Right lung (tissue), 5 donors: ENCODE measurements around the gene DNAJC15. TPM values are rescaled to one million over a fixed set of nuclear protein-coding genes. Genes with fewer than 3 reads are reported as not detected.
"Not testable (repeated sequence)": the region's sequence is repeated elsewhere in the genome, so short reads cannot be mapped to it uniquely, and the experiment has no call there.

Source experiments
- DNase-seq, 2 donors: peaks; one replicate each; pipeline ENCODE4 v3.0.0-alpha.2; 2013
- polyA plus RNA-seq, 5 donors: library from polyadenylated mRNA; unstranded; fragments of 120-200 nt; gene quantifications; one replicate each; pipeline versions ENCODE4 v1.2.1 to v1.2.3, GENCODE V29; 2013; ENCODE audit warnings: inconsistent platforms in 1 of 5, low replicate concordance in 1 of 5; ENCODE audit not compliant: insufficient read length in 5 of 5, insufficient read depth in 1 of 5

The DNAJC15 gene
- polyA plus RNA-seq, 5 donors = 14.1 to 29.9 (median 23.1) TPM

- no peak for DNase-seq
Observed at GRCh38 chr13:43002021-43002420, 21.4 kb upstream of the DNAJC15 start.

- DNase-seq = no peak
Observed at GRCh38 chr13:43003010-43003409, 20.4 kb upstream of the DNAJC15 start.

GRCh38 chr13:43003729-43004128 lies 19.7 kb upstream of the DNAJC15 start:
- no peak for DNase-seq

- no peak for DNase-seq
Observed at GRCh38 chr13:43005460-43006236, 17.7 kb upstream of the DNAJC15 start.

GRCh38 chr13:43006893-43007631 lies 16.3 kb upstream of the DNAJC15 start:
- DNase-seq = no peak

- no peak for DNase-seq
Observed at GRCh38 chr13:43008596-43008995, 14.8 kb upstream of the DNAJC15 start.

GRCh38 chr13:43009506-43009905 lies 13.9 kb upstream of the DNAJC15 start:
- no peak for DNase-seq

GRCh38 chr13:43014162-43014561 lies 9.2 kb upstream of the DNAJC15 start:
- DNase-seq = no peak

- no peak for DNase-seq
Observed at GRCh38 chr13:43016226-43016625, 7.2 kb upstream of the DNAJC15 start.

- no peak for DNase-seq
Observed at GRCh38 chr13:43019811-43020210, 3.6 kb upstream of the DNAJC15 start.

- DNase-seq = no peak
Observed at GRCh38 chr13:43020794-43021193, 2.6 kb upstream of the DNAJC15 start.

- DNase-seq = no peak
Observed at GRCh38 chr13:43021926-43022670, 1.3 kb upstream of the DNAJC15 start.

- DNase-seq = no peak
Observed at GRCh38 chr13:43022934-43023288, 475 bp upstream of the DNAJC15 start.

- DNase-seq = no peak
Observed at GRCh38 chr13:43026262-43026661, 2.9 kb downstream of the DNAJC15 start.

GRCh38 chr13:43030548-43030947 lies 7.2 kb downstream of the DNAJC15 start:
- no peak for DNase-seq

GRCh38 chr13:43031881-43032280 lies 8.5 kb downstream of the DNAJC15 start:
- DNase-seq = no peak

GRCh38 chr13:43033038-43033437 lies 9.7 kb downstream of the DNAJC15 start:
- no peak for DNase-seq

GRCh38 chr13:43036351-43037250 lies 13.2 kb downstream of the DNAJC15 start:
- DNase-seq = no peak

GRCh38 chr13:43039966-43040365 lies 16.6 kb downstream of the DNAJC15 start:
- no peak for DNase-seq

GRCh38 chr13:43040581-43041368 lies 17.4 kb downstream of the DNAJC15 start:
- not testable (repeated sequence) for DNase-seq
